Tibial nerve (tissue), 3 donors: ENCODE measurements around the gene LIPC.

Experiments used
- CTCF ChIP-seq, 5 experiments: fragments of 200-600 bp in 3 of 5; fragments of 450-650 bp in 2 of 5; sonication (generic) in 3 of 5; IDR thresholded peaks; one replicate each; pipeline ENCODE4 v1.5.1; 2016 to 2019; ENCODE audit warnings: antibody characterized with exemption in 5 of 5, mild to moderate bottlenecking in 3 of 5, moderate library complexity in 2 of 5
- POLR2A ChIP-seq, 2 donors: fragments of 450-650 bp; IDR thresholded peaks; one replicate each; pipeline ENCODE4 v1.6.1; 2017; ENCODE audit warnings: antibody characterized with exemption in 2 of 2, mild to moderate bottlenecking in 2 of 2, moderate library complexity in 2 of 2

- TF ChIP-seq CTCF (IDR thresholded peaks at IDR 0.05) (no peak), POLR2A (IDR thresholded peaks at IDR 0.05) (no peak)
Measured at GRCh38 chr15:58445865-58446264, 14.1 kb downstream of the LIPC start.
